ACHN (cell line): ENCODE measurements around the gene L3MBTL1.

Source experiments
- DNase-seq: peaks from one replicate; pipeline ENCODE4 v3.0.0-alpha.2; 2015
- in situ Hi-C: cut with HindIII; loops from 2 replicates; pipeline ENCODE4 v1.10.0; 2017; ENCODE audit warnings: low sequenced_read_pairs, low pct_ligation_motif_present, low pct_unique_long_range_greater_than_20kb

L3MBTL1 gene

GRCh38 chr20:43545837-43546578 is 38.5 kb downstream of the L3MBTL1 start:
- in situ Hi-C loops = no loop called here
- DNase-seq = no peak

DNA sequence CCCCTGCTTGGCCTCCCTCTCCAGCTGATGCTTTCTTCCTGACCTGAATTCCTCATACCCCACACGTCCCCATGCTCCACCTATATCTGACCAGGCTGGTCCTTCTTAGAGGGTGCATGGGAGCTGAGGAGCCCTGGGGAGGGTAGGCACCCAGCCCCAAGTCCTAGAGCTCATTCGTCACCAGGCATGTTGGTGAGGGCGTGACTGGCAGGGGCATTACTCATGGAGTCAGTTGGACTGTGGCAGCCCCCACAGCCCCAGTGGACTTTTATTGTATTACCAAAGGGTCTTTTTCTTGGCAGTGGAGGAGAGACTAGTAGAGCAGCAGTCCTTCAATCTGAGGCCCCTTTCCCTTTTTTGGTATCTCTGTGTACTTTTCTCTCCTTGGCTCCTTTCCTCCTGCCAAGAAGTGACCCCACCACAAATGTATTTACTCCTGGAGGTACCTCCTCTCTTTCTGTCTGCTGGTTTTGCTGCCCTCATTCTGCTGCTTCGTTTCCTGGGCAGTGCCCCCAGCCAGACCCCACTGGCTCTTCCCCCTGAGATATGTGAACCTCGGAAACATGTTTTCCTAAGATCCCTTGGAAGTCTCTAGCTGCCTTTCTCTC is 40.9 kb downstream of the L3MBTL1 start:
- no peak for DNase-seq
- in situ Hi-C loops = no loop called here

- DNase-seq = no peak
- in situ Hi-C loops = no loop called here
These were observed 42.0 kb downstream of the L3MBTL1 start for GRCh38 chr20:43549416-43550065.

GRCh38 chr20:43550456-43550855 is 43.0 kb downstream of the L3MBTL1 start:
- in situ Hi-C loops = no loop called here
- DNase-seq = no peak

- no peak for DNase-seq
- in situ Hi-C loops = no loop called here
These were observed 46.9 kb downstream of the L3MBTL1 start for GRCh38 chr20:43554369-43554768.

DNA sequence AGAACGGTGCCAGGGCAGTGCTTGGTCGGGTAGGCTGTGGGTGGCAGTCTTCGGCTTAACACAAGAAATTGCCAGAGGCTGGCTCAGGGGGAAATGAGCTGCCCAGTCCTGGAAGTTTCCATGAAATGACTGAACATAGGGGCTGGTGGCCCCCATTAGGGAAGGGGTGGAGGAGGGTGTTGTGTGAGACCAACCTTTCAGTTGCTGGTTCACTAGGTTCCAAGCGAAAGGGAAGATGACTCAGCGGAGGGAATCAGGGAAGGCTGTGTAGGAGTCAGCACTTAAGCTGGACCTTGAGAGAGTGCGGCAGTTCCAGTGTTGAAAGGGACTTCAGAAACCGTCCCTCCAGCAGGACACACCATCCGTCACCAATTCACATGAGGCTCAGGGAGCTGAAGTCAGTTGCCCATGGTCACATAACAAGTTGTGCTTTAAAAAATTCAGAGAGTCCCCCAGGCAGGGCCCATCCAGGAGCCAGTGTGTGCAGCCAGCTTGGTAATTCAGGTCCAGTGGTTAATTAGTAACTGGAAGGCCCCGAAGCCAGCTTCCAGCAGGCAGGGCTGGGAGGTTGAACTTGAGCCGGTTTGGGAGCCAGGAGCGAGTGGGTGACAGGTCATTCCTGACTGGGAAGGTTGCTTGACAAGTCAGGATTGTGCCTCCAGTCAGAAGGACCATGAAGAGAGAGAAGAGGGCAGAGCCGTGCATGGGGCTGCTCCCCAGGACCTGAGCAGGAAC is 51.1 kb downstream of the L3MBTL1 start, which contains the start of gene SGK2:
TSS of gene SGK2 (plus strand) at position 616 of the 735 bp plus-strand sequence. CDS start 7,469 bp downstream, outside the sequence.
- in situ Hi-C loops = no loop called here
- DNase-seq = peak; percentile 88

DNA sequence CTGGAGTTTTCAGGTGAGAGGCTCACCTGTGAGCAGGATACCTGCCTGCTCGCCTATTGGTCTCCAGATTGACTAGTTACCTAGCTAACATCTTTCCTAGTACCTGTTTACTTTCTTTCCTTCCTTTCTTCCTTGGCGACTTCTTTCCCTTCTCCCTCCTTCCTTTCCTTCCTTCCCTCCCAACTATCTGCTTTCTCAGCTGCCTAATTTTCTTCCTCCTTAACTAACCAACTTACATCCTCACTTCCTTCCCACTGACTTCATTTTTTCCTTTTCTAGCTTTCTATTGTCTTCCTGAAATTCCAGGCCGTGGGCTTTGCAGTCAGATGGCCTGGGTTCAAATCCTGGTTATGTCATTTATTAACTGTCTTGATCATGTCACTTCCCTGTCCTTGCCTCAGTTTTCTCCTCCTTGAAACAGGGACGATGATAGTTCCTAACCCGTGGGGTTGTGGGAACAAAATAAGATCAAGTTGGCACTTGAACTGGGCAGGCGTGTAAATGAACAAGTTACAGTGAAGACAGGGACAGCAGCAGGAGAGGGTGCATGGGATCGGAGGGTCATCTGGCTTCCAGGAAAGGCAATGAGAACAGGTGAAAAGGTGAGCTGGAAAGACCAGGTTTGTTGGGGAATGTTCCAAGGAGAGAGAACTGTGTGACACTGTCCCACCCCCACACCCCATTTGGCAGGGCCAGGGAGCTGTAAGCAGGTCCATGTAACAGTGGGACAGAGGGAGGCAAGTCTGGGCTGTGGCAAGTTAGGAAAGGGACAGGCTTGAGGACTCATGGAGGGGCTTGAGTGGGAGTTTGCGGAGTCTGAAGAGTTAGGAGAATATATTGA is 51.9 kb downstream of the L3MBTL1 start:
- no peak for DNase-seq
- in situ Hi-C loops = no loop called here

DNA sequence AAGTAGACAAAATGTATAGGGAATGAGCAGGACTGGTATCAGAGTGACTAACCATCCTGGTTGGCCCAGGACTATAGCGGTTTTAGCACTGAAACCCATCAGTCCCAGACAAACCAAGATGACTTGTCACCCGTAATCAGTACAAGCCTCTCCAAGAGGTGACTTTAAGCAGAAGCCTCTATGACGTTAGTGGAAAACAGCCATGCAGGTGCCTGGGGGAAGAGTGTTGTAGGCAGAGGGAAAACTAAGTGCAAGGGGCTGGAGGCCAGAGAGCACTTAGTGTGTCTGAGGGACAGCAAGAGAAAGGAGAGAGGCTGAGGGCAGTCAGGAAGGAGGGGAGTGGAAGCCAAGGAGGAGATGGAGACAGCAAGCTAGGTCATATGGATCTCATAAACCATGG is 53.5 kb downstream of the L3MBTL1 start:
- DNase-seq = no peak
- in situ Hi-C loops = no loop called here

DNA sequence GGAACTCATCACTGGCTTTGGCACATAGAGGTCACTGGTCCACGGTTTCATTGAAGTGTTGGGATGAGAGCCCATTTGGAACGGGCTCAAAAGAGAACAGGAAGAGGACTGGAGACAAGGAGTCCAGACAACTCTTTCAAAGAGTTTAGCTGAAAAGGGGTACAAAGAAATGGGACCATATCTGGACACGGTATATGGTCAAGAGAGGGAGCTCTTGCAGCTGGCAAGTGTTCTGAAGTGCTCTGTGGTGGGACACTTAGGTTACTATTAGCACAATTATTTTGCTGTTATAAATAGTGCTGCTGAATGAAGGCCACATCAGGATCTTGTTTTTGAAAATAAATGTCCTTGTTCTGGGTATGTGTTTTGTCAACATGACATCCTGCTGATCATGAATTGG is 55.9 kb downstream of the L3MBTL1 start:
- in situ Hi-C loops = no loop called here
- DNase-seq = no peak

- in situ Hi-C loops = no loop called here
These were observed 56.5 kb downstream of the L3MBTL1 start for GRCh38 chr20:43563991-43564390.

DNA sequence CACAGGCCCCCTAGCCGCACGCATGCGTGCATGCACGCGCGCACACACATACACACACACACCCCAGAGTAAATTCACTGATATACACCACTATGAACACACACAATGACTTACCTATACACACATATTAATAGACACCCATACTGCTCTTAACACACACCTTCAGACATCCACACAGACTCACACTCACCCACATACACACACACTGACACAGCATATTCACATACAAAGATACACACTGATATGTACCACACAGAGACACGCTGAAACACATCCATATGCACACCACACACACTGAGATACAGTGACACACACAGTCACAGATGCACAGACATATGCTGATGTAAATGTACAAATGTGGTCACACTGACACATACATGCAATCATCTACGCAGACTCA is 57.0 kb downstream of the L3MBTL1 start:
- in situ Hi-C loops = no loop called here
- no peak for DNase-seq

More at GRCh38 chr20:43563991-43564390, 56.5 kb downstream of the L3MBTL1 start:
- no peak for DNase-seq

DNA sequence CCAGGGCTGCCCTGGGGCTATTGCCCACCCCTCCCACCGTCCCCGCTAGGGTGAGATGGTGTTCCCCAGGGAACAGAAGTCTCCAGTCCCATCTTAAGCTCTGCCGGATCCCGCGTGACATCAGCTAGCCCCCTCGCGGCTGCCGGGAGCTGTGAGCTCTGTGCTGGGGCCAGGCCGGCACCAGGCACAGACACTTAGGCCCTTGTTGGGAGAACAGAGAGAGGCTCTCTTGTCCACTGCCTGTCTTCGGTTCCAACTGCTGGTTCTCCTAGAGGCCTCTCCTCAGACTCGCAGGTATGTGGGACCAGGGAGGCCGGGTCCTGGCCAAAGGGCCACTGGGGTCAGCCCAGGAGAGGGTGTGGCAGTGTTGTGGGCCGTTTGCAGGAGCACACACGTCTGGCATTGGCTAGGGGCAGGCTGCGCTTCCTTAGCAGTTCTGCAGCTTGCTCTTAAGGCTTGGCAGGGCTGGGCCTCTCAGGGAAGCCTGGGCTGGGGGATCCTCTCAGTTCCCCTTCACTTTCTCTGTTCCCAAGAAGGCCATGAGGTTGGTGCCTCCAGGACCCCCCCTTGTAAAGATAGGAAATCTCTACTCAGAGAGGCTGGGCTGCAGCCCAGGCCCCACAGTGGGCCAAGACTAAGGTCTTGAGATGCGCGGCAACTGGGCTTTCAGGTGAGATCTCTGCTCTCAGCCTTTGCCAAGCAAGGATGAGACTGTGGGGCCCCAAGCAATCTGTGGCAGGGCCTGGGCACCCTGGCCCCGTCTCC is 57.7 kb downstream of the L3MBTL1 start:
- in situ Hi-C loops = no loop called here
- DNase-seq = no peak

- in situ Hi-C loops = no loop called here
- DNase-seq = no peak
These were observed 58.2 kb downstream of the L3MBTL1 start for GRCh38 chr20:43565758-43566104.

DNA sequence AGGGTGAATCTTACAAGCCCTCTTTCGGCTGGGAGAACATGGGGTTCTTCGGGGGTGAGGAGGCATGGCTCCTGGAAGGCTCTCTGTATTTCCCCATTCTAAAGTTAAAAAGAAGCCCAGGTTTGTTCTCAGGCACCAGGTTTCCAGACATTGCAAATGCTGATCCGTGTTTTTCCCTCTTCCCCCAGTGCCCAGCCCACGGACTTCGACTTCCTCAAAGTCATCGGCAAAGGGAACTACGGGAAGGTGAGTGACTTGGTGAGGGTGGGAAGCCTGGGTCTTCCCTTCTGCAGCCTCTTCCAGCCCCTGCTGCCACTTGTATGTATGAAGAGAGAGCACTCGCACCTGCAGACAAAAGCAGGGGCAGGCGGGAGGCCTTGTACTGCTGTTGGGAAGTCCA is 60.0 kb downstream of the L3MBTL1 start:
- DNase-seq = no peak
- in situ Hi-C loops = no loop called here

GRCh38 chr20:43568706-43569105 is 61.2 kb downstream of the L3MBTL1 start:
- in situ Hi-C loops = no loop called here
- DNase-seq = no peak

GRCh38 chr20:43569282-43569681 is 61.8 kb downstream of the L3MBTL1 start:
- DNase-seq = no peak
- in situ Hi-C loops = no loop called here

GRCh38 chr20:43570496-43570895 is 63.0 kb downstream of the L3MBTL1 start:
- in situ Hi-C loops = no loop called here

DNA sequence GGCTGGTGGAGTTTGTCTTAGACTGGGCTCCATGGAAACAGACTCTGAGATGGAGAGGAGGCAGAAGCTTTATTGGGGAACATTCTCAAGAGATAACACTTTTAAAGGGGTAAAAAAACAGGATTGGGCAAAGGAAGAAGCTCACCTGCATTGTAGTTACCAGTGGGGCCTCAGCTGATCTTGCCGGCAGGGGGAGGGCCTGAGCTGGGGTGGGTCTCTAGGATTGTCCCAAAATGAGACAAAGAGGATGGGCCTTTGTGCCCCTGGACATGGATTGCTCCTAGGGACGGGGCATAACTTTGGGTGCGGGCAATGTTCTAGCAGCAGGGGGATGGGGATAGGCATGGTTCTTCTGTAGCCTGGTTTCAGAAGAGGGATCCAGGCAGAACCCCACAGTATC is 63.8 kb downstream of the L3MBTL1 start:
- in situ Hi-C loops = no loop called here

More at GRCh38 chr20:43570496-43570895, 63.0 kb downstream of the L3MBTL1 start:
- DNase-seq = no peak

More for the DNA sequence above, 63.8 kb downstream of the L3MBTL1 start:
- no peak for DNase-seq
